ENCODE results near the gene PLXNA4. TPM values are rescaled to one million over a fixed set of nuclear protein-coding genes. Genes with fewer than 3 reads are reported as not detected.

Gene PLXNA4
- total and polyA plus RNA-seq, 3 donors from 2014 or later, result 3.4 to 5.5 (median 3.8) TPM

- intact Hi-C loops (cut with DNase I; ENCODE audit: low total_unique reads), result no loop called here
Observed at GRCh38 chr7:132205509-132205908, 370.8 kb downstream of the PLXNA4 start.

DNA sequence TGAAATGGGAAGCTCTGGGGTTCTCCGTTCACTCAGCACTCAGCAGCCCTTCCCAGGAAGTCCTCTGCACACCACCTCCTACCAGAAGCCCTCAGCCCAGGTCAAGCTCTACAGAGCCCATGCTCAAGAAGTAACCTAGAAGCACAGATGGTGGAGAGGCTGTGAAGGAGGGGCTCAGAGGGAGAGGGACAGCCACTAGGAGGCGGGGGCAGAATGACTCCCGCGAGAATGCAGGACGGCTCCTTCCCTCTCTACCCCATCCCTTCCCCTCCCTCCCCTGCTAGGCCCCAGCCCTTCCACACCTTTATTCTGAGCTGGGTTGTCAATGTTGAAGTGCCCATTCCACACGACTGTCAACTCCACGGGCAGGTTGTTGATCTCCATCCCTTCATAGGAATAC is 373.2 kb downstream of the PLXNA4 start:
- H3K27ac ChIP-seq, result no peak overlapping the region
- no peaks in the 10 kb centered on the region for H3K9me3 ChIP-seq
- no peak overlapping the region for H3K4me3 ChIP-seq
- no peaks in the 10 kb centered on the region for H3K36me3 ChIP-seq (ENCODE audit: low read depth, missing control alignments)
- no peak for TF ChIP-seq CTCF (IDR thresholded peaks at IDR 0.05)
- TF ChIP-seq POLR2A (IDR thresholded peaks at IDR 0.05), result no peak
- WGBS, 2 donors, result 91 to 98% methylated on average over 7 of the region's 7 CpGs
- no peak for DNase-seq
- no peaks in the 10 kb centered on the region for H3K4me1 ChIP-seq
- H3K27me3 ChIP-seq, result no peaks in the 10 kb centered on the region
- intact Hi-C loops (cut with DNase I; ENCODE audit: low total_unique reads), result no loop called here

More at GRCh38 chr7:132205509-132205908, 370.8 kb downstream of the PLXNA4 start:
- no peak overlapping the region for H3K4me3 ChIP-seq
- no peaks in the 10 kb centered on the region for H3K9me3 ChIP-seq
- H3K4me1 ChIP-seq, result no peaks in the 10 kb centered on the region
- no peak overlapping the region for H3K27ac ChIP-seq
- no peaks in the 10 kb centered on the region for H3K36me3 ChIP-seq (ENCODE audit: low read depth, missing control alignments)
- DNase-seq, result no peak
- H3K27me3 ChIP-seq, result no peaks in the 10 kb centered on the region
- TF ChIP-seq CTCF (IDR thresholded peaks at IDR 0.05) (no peak), POLR2A (IDR thresholded peaks at IDR 0.05) (no peak)

DNA sequence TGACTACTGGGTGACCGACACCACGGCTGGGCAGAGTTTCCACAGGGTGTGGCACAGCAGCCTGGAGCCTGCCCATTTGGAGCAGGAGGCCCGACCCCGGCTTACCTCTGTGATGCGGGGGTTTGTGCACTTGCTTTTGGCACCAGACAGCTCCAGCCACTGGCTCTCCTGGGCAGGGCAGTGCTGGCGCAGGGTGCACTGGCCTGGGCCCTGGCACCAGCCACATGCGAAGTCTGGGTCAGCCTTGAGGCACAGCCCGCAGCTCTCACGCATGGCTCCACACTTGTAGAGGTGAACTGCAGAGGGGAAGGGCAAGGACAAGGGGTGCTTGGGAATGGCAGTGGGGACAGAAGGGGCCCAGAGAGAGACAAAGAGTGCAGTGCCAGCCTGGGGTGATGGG is 373.7 kb downstream of the PLXNA4 start:
- DNase-seq, result no peak
- H3K36me3 ChIP-seq (ENCODE audit: low read depth, missing control alignments), result no peaks in the 10 kb centered on the region

GRCh38 chr7:132200141-132200540 is 376.1 kb downstream of the PLXNA4 start:
- no peak overlapping the region for H3K4me3 ChIP-seq
- H3K36me3 ChIP-seq (ENCODE audit: low read depth, missing control alignments), result no peaks in the 10 kb centered on the region
- no peak for TF ChIP-seq POLR2A (IDR thresholded peaks at IDR 0.05)
- no peak for TF ChIP-seq CTCF (IDR thresholded peaks at IDR 0.05)
- no peak overlapping the region for H3K27ac ChIP-seq
- 71 to 80% methylated on average over 4 of the region's 4 CpGs for WGBS, 2 donors
- intact Hi-C loops (cut with DNase I; ENCODE audit: low total_unique reads), result no loop called here
- H3K9me3 ChIP-seq, result no peaks in the 10 kb centered on the region
- DNase-seq, result no peak
- H3K27me3 ChIP-seq, result no peaks in the 10 kb centered on the region
- H3K4me1 ChIP-seq, result no peaks in the 10 kb centered on the region

More for the DNA sequence above, 373.7 kb downstream of the PLXNA4 start:
- TF ChIP-seq CTCF (IDR thresholded peaks at IDR 0.05) (no peak), POLR2A (IDR thresholded peaks at IDR 0.05) (no peak)
- Histone ChIP-seq H3K4me3 (no peak overlapping the region), H3K9me3 (no peaks in the 10 kb centered on the region), H3K27me3 (no peaks in the 10 kb centered on the region), H3K4me1 (no peaks in the 10 kb centered on the region), H3K27ac (no peak overlapping the region)
- WGBS, 2 donors, result 94 to 100% methylated on average over 2 to 8 of the region's 9 CpGs
- intact Hi-C loops (cut with DNase I; ENCODE audit: low total_unique reads), result no loop called here

DNA sequence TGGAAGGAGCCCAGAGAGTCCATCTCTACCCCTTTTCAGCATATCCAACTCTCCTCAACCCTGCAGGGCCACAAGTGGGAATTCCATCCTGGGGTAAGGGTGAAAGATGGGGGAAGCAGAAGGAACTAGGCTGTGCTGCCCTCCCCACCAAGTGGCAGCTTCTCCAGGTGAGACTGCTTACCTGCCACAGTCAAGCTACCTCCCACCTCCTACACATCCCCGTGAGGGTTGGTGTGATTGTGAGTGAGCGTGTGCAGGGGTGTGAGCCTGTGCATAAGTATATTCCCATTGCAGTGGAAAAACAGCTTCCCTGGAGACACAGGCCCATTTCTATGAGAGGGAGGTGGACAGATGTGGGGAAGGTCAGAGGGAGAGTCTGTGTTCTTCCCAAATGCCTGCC is 376.6 kb downstream of the PLXNA4 start:
- Histone ChIP-seq H3K9me3 (no peaks in the 10 kb centered on the region), H3K4me1 (no peaks in the 10 kb centered on the region), H3K27me3 (no peaks in the 10 kb centered on the region), H3K36me3 (ENCODE audit: low read depth, missing control alignments) (no peaks in the 10 kb centered on the region), H3K4me3 (no peak overlapping the region), H3K27ac (no peak overlapping the region)
- TF ChIP-seq POLR2A (IDR thresholded peaks at IDR 0.05) (no peak), CTCF (IDR thresholded peaks at IDR 0.05) (no peak)
- 83 to 100% methylated on average over 1 to 2 of the region's 2 CpGs for WGBS, 2 donors
- intact Hi-C loops (cut with DNase I; ENCODE audit: low total_unique reads), result no loop called here
- DNase-seq, result no peak
